GM19395 (cell line): ENCODE results near the gene TRIM10.

Source experiments
- ATAC-seq: cut with Tn5 transposase; IDR thresholded peaks from one replicate; pipeline ENCODE4 v1.9.1; 2021; ENCODE audit warnings: mild to moderate bottlenecking, moderate library complexity; ENCODE audit not compliant: unreplicated experiment

TRIM10 gene

GRCh38 chr6:30160785-30161531, at the start of gene TRIM10:
TSS of gene TRIM10 (minus strand) at chr6:30161211. CDS start at chr6:30160858, 353 bp downstream.
- ATAC-seq = no peak

DNA sequence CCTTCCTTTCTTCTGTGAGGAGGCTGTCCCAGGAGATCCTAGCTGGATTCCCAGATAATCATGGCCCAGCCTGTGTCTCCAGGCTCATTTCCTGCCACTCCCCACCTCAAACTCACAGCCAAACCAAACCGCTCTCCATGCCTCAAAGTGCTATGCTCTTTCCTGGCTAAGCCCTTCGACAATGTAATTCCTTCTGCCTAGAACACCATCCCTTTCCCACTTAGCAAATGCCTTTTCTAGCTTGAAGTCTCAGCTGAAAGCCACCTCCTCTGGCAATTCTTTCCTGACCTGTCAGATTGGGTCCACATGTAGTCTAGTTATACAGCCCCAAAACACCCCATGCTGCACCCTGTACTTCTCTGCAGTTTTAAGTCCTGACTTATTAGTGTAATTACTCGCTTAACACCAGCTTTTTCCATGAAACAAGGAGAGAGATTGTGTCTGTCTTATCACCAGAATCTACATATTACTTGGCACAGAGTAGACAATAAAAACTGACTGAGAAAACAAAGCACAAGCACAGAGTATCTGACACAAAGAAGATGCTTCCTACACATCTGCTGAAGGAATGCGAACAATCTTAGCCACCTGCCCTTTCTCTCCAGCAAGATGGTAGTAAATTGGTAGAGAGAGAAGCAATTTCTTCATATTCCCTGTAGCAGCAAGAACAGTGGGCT, 46.7 kb upstream of the TRIM10 start:
- ATAC-seq = no peak

- no peak for ATAC-seq
Measured at GRCh38 chr6:30206799-30207618, 46.0 kb upstream of the TRIM10 start.

DNA sequence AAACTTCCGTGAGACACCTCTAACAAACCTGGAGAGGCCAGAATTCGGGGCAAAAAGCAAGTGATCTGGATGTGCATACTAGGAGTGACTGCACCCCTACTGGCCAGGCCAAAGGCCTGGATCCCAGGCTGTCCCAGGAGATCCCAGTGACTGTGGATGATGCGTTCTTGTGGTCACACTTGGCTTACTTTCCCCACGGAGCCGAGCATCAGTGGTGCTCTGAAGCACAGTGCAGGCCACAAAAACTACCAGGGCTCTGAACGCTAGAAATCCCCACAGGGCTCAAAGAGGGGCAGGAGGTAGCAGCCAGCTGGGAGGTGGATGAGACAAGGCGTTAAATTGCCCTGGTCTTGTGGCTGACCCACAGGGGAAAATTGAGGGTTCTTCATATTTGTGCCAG, 45.1 kb upstream of the TRIM10 start:
- no peak for ATAC-seq

DNA sequence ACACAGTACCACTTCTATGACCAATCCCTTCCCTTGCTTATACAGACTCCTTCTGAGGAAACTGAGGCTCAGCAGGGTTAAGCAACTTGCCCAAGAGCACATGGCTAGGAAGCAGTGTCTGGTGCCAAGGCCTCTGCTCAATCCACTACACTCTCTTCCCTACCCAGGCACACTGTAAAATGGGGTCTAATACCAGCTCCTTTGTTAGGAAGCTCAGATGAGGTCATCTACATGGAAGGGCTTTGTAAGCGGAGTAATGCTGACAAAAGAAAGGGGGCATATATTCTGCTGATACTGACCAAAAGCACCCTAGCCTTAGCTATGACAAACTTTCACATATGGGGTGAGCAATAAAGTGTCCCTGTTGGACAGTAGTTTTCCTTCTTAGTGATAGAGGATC, 43.1 kb upstream of the TRIM10 start:
- no peak for ATAC-seq

DNA sequence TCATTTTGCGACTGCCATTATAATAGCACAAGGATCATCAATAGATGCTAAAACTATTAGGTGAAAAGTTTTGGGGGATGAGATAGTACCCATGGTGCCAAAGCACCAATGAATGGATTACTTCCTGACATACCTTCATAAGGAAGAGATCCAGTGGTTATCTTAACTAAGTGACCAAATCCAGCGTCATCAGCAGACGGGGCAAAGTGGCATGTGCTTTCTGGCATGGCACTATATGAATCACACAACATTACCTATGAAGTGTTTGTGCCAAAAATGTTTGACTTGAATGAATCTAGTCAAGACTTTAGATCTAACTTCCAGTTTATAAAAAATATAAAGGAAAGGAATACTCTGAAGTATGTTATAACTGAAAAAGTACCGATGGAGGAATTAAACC, 41.4 kb upstream of the TRIM10 start:
- no peak for ATAC-seq

- ATAC-seq = peak; percentile 84
Measured at GRCh38 chr6:30200551-30201281, 39.7 kb upstream of the TRIM10 start.

- ATAC-seq = no peak
Measured at GRCh38 chr6:30198166-30199084, 37.4 kb upstream of the TRIM10 start.

DNA sequence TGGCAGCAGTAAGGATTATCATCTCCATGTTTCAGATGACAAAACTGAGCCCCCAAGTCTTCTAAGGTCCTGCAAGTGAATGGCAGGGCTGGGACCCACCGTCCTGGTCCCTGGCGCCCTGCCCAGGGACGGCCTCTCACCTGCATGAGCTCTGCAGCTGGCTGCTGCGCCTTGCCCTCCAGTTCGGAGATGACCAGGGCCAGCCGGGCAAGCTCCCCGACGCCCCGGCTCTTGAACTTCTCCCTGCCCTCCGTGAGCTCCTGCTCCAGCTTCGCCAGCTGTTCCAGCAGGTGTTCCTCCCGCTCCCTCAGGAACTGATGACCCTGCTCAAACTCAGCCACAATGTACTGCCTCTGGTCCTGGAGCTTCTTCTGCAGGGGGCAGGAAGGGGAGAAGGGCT, 35.4 kb upstream of the TRIM10 start:
- ATAC-seq = no peak

- ATAC-seq = no peak
Measured at GRCh38 chr6:30195951-30196350, 34.9 kb upstream of the TRIM10 start.

GRCh38 chr6:30194797-30195690, 34.0 kb upstream of the TRIM10 start:
- no peak for ATAC-seq

DNA sequence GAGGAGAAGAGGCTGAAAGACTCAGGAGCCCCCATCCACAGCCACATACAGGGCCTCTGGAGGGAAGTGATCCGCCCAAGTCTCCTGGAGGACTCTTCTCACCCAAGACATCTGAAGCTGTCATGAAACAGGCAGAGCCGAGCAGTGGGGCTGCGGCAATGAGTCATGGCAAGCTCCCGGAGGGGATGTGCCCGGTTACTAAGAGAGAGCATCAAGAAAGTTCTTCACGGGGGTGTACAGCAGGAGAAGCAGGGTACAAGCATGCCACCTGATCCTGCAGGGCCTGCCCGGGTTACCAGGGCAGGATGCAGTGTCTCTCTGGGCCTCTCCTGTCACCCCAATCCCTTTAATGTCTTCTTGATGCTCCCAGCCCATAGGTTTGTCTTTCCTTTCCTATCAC, 31.1 kb upstream of the TRIM10 start:
- ATAC-seq = no peak

DNA sequence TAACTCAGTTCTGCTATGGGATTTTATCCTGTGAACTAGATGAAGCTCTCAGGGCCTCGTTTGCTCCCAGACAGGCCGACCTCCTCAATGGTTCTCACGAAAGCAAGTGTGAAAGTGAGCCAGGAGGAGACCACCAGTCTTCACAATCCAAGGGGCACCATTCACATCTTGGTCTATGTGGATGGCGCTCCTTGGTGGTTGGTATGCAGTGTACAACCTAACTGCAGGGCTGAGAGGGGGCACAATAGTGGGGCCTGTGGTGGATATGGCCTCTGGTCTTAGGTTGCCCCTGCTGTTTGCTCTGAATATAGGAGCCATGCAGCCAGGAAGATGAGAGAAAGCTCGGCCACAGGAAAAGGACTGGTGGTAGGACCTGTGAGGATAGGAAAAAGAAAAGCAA, 27.5 kb upstream of the TRIM10 start:
- no peak for ATAC-seq

GRCh38 chr6:30185846-30186484, 25.0 kb upstream of the TRIM10 start:
- ATAC-seq = no peak

DNA sequence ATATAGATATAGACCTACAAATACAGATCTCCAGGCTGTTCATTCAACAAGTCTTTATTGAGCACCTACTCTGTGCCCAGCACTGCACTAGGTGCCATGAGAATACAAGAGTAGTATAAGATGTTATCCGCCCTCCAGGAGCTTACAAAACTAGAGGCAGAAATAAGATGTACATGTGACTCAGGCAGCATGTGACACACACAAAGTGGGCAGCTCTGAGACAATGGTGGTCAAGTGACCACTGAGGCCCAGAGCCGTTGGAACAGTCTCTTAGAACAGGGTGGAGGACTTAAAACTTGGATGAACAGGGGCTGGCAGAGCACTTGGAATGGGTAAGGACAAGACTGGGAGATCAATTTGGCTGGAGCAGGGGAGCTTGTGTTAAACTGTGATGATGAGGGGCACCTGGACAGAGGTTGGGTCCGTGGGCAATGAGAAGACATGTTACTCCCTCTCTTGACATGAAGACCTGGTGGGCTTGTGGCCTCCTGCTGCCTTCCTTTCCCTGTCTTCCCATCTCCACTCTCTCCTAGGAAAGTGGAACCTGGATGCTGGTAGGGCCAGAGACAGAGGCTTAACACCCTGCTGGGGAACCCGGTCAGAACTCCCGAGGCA, 23.5 kb upstream of the TRIM10 start:
- ATAC-seq = no peak

GRCh38 chr6:30180145-30180544, 19.1 kb upstream of the TRIM10 start:
- no peak for ATAC-seq

DNA sequence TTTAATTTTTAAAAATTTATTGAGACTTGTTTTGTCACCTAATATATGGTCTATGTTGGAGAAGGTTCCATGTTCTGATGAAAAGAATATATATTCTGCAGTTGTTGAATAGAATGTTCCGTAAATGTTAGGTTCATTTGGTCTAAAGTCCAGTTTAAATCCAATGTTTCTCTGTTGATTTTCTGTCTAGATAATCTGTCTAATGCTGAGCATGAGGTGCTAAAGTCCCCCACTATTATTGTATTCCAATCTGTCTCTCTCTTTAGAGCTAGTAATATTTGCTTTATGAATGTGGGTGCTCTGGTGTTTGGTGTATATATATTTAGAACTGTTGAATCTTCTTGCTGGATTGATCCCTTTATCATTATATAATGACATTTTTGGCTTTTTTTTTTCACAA, 17.8 kb upstream of the TRIM10 start:
- ATAC-seq = no peak

DNA sequence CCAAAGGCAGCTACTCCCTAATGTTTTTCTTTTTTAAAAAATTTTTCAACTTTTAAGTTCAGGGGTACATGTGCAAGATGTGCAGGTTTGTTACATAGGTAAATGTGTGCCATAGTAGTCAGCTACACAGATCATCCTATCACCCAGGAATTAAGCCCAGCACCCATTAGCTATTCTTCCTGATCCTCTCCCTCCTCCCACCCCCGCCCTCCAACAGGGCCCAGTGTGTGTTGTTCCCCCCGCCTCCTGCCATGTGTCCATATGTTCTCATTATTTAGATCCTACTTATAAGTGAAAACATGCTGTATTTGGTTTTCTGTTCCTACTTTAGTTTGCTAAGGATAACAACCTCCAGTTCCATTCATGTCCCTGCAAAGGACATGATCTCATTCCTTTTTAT, 14.8 kb upstream of the TRIM10 start:
- ATAC-seq = no peak
